AG04449 (cell line): Measurements from ENCODE around the gene HIPK3.
A peak's percentile ranks its signal among the peaks of the same experiment; 100 is the strongest.

Experiments
- CTCF ChIA-PET: fragments of 350-600 bp; formaldehyde crosslinking; extraction: SDS; loops from one replicate; lab custom pipeline; 2021; ENCODE audit warnings: antibody characterized with exemption; lab: Yijun Ruan, JAX
- POLR2A ChIA-PET: fragments of 400-600, 350-600 bp; formaldehyde crosslinking; extraction: SDS; loops from one replicate; lab custom pipeline; 2020; ENCODE audit warnings: antibody characterized with exemption, inconsistent platforms; lab: Yijun Ruan, JAX
- DNase-seq: peaks from one replicate; pipeline ENCODE4 v3.0.0-alpha.2; 2010; ENCODE audit warnings: low read depth, low spot score
- H3K4me3 ChIP-seq: 2 replicates; pipeline ENCODE4 v1.5.1; 2011; ENCODE audit warnings: low read depth, mild to moderate bottlenecking, control low read depth, low read length
- CTCF ChIP-seq: IDR thresholded peaks from one replicate; pipeline ENCODE4 v1.5.1; 2011; ENCODE audit warnings: mild to moderate bottlenecking, moderate library complexity, low read length, control low read depth, inconsistent platforms; ENCODE audit not compliant: insufficient read depth; ENCODE audit errors: missing control alignments

HIPK3 gene

GRCh38 chr11:33257160-33257896 lies at the start of gene HIPK3:
HIPK3 (plus strand) TSS chr11:33257381.
- ChIA-PET POLR2A (interaction anchor here (0.7 kb wide), 1 partner anchor 62 kb away, joined by 3 read pairs; no protein-coding TSS in a partner anchor), CTCF (no interaction called here)
- peak within 1 kb of the TSS; percentile 94 for H3K4me3 ChIP-seq
- peak; percentile 14 for TF ChIP-seq CTCF
- DNase-seq: no peak

DNA sequence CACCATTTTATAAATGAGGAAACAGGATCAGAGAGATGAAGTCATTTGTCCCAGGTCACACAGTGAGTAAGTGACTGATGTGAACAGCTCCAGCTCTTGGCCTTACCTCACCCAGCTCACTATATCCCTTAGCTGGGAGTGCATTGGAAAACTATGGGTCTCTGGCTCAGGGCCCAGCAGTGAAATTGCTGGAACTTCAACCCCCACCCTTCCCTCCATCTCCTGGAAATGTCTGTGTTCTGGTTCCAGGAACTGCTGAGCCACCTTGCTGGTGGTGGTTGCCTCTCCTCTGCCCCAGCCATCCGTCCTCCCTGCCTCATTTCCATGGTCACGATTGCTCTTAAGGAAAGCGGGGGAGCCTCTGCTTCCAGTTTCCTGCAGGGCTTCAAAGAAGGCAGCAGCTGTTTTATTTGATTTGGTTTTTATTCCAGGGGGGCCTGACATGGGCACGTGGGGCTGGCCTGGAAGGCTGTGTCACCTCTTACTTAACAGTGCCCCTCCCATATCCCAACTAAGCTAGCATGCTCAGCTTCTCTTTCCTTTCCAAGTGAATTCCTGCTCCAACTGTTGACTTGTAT lies 49.7 kb upstream of the HIPK3 start:
- POLR2A ChIA-PET: no interaction called here
- H3K4me3 ChIP-seq: no peak overlapping the region
- no peak for DNase-seq
- no peak for TF ChIP-seq CTCF
- CTCF ChIA-PET: interaction anchor here (0.9 to 1.2 kb wide), 3 partner anchors 30 to 123 kb away, joined by 3 to 5 read pairs (median 4); no protein-coding TSS in a partner anchor

GRCh38 chr11:33208150-33208549 lies 49.0 kb upstream of the HIPK3 start:
- POLR2A ChIA-PET: interaction anchor here (0.6 kb wide), 1 partner anchor 10 kb away, joined by 3 read pairs; no protein-coding TSS in a partner anchor
- DNase-seq: no peak
- CTCF ChIA-PET: interaction anchor here (1.0 to 1.2 kb wide), 2 partner anchors 30 to 42 kb away, joined by 4 to 5 read pairs; no protein-coding TSS in a partner anchor
- TF ChIP-seq CTCF: no peak
- H3K4me3 ChIP-seq: no peak overlapping the region

DNA sequence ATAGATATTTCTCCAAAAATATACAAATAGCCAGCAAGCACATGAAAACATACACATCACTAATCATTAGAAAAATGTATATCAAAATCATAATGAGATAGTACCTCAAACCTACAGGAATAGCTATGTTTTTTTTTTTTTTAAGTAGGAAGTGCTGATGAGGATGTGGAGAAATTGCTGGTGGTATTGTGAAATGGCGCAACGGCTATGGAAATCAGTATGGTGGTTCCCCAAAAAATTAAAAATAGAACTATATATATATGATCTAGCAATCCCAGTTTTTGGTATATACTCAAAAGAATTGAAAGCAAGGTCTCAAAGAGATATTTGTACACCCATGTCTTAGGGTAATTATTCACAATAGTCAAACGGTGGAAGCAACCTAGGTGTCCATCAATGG lies 46.0 kb upstream of the HIPK3 start:
- DNase-seq: no peak
- CTCF ChIA-PET: no interaction called here
- POLR2A ChIA-PET: no interaction called here
- TF ChIP-seq CTCF: no peak
- no peak overlapping the region for H3K4me3 ChIP-seq

GRCh38 chr11:33211580-33211979 lies 45.6 kb upstream of the HIPK3 start:
- CTCF ChIA-PET: no interaction called here

More at GRCh38 chr11:33211580-33211979, 45.6 kb upstream of the HIPK3 start:
- H3K4me3 ChIP-seq: no peak overlapping the region
- POLR2A ChIA-PET: no interaction called here
- TF ChIP-seq CTCF: no peak
- DNase-seq: no peak
